Mucosa of rectum (tissue), 2 donors: ENCODE data around the gene MEDAG.

ENCODE experiments used
- H3K27ac ChIP-seq, 2 donors: one replicate each; pipeline ENCODE4 v1.7.0; 2013; ENCODE audit warnings: inconsistent platforms in 2 of 2, low read depth in 2 of 2, low read length in 2 of 2
- H3K27me3 ChIP-seq, 2 donors: one replicate each; pipeline ENCODE4 v1.7.0; 2013; ENCODE audit warnings: low read length in 2 of 2; ENCODE audit not compliant: control insufficient read depth in 2 of 2, insufficient read depth in 2 of 2
- H3K36me3 ChIP-seq, 2 donors: one replicate each; pipeline ENCODE4 v1.7.0; 2013; ENCODE audit warnings: low read length in 2 of 2; ENCODE audit not compliant: control insufficient read depth in 2 of 2, insufficient read depth in 2 of 2
- H3K4me1 ChIP-seq, 2 donors: one replicate each; pipeline ENCODE4 v1.7.0; 2013; ENCODE audit warnings: low read length in 2 of 2, mild to moderate bottlenecking in 1 of 2; ENCODE audit not compliant: control insufficient read depth in 2 of 2, insufficient read depth in 2 of 2
- H3K4me3 ChIP-seq, 2 donors: one replicate each; pipeline ENCODE4 v1.7.0; 2013; ENCODE audit warnings: low read length in 2 of 2
- H3K9ac ChIP-seq, 2 donors: one replicate each; pipeline ENCODE4 v1.7.0; 2013; ENCODE audit warnings: low read length in 2 of 2, low read depth in 1 of 2, mild to moderate bottlenecking in 1 of 2
- H3K9me3 ChIP-seq, 2 donors: one replicate each; pipeline ENCODE4 v1.7.0; 2013; ENCODE audit warnings: low read length in 2 of 2; ENCODE audit not compliant: control insufficient read depth in 2 of 2
- donor health status: healthy.
- donor health status: Normal muscosa, but diverticular disease.

The MEDAG gene

DNA sequence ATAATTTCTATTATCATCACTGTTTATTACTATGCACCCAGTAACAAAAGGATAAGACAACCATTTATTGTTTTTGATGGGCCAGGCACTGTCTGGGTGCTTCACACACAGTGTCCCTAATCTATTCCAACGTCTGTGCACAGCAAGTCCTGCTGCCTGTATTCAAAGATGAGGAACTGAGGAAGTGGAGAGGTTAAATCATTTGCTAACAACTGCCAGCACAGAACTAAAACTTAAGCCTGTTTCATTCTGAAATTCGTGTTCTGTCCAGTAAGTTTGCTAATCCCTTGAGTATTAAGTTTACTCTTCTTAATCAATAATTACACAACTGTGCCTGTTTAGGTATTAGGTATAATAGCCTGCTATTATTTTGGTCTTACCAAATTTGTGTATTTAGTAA, 68.3 kb downstream of the MEDAG start:
- H3K4me3 ChIP-seq, result no peak overlapping the region
- no peaks in the 10 kb centered on the region for H3K36me3 ChIP-seq
- H3K9ac ChIP-seq, result no peak overlapping the region
- no peak overlapping the region for H3K27ac ChIP-seq
- no peaks in the 10 kb centered on the region for H3K9me3 ChIP-seq
- no peaks in the 10 kb centered on the region for H3K4me1 ChIP-seq
- H3K27me3 ChIP-seq, result no peaks in the 10 kb centered on the region
